Raji (cell line): ENCODE measurements around the gene ESPL1.

ENCODE experiments used
- POLR2A ChIP-seq: IDR thresholded peaks from 2 replicates; pipeline ENCODE4 v1.6.1; 2011; ENCODE audit warnings: low read depth, low read length, control low read depth; ENCODE audit not compliant: insufficient read depth

The ESPL1 gene

GRCh38 chr12:53330671-53331070 lies 62.6 kb downstream of the ESPL1 start:
- TF ChIP-seq POLR2A: no peak

DNA sequence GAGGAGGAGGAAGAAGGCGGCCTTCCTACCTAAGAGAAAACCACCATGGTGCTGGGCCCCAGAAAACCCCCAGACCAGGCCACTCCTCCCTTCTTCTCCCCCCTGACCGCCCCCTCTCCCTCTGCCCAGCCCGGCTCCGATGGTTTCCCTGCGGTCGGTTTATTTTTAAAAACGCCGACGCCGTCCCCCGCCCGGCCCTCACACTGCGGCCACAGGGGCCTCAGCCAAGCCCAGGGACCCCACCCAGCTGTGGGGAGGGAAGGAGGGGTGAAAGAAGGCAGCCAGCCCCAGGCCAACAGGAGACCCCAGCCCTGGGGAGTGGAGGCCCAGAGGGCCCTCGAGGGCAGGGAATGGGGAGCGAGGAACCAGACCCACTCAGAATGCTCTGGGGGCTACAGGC lies 64.6 kb downstream of the ESPL1 start:
- TF ChIP-seq POLR2A: no peak

DNA sequence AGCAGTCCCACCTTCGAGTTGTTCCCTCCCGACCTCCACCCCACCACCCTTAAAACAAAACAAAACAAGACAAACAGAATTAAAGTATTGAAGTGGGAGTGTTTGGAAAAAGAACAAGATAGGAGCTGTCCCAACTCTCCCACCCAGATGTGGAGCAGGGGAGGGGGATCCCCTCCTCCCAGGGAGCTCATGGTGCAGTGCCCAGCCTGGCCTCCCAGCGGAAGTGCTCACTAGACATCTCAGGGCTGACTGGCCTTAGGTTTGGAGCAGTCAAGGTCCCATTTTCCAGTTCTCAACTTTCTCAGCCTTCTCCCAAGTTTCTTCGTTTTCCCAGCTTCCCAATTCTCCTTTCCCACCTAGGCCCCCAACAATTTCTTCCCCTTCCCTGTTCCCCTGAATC lies 65.2 kb downstream of the ESPL1 start:
- no peak for TF ChIP-seq POLR2A

- no peak for TF ChIP-seq POLR2A
Observed at GRCh38 chr12:53333845-53334244, 65.7 kb downstream of the ESPL1 start.

DNA sequence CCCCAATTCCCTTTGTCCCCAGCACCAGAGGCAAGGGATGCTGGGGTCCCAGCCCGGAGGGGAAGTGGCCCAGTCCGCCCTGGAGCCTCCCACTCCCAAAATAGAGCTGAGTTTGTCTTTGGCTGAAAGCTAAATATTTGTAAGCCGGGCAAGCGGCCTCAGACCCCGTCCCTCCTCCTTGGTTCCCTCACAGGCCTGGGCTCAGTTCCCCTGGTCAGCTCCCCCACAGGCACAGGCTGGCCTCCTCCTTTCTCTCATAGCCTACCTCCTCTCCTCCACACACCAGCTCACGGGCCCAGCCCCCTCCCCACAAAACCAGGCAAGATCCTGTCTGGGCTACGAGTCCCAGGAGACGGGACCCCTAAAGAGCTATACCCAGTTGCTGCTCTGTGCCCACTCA lies 66.7 kb downstream of the ESPL1 start:
- TF ChIP-seq POLR2A: no peak

DNA sequence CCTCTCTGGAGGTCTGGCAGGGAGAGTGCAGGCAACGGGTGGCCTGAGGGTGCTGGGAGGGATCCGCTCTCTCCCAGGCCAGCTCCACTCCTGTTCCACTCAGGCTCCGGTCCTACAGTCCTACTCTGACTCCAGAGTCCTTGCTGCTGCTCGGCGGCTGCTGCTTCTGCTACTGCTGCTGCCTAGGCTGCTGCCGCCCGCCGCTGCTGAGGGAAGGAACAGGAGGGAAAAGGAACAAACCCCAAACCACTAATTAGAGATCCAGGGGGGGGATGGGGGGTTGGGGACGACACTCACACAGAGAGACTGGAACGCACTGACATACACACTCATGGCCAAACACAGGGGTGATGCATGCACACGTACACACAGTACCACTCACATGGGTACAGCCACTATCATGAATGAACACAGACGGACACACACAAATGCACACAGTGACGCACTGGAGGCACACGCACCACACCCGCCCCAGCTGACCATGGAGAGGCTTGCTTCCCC lies 68.1 kb downstream of the ESPL1 start, which contains the start of gene SP7:
Gene SP7 (minus strand): TSS at position 174 of the 501 bp plus-strand sequence. CDS start 708 bp downstream, outside the sequence.
- no peak for TF ChIP-seq POLR2A

GRCh38 chr12:53338017-53338416 lies 69.9 kb downstream of the ESPL1 start:
- no peak for TF ChIP-seq POLR2A

GRCh38 chr12:53338916-53339315 lies 70.8 kb downstream of the ESPL1 start:
- no peak for TF ChIP-seq POLR2A

GRCh38 chr12:53340398-53340797 lies 72.3 kb downstream of the ESPL1 start:
- no peak for TF ChIP-seq POLR2A
